GM12878 (cell line): ENCODE results near the gene LRP3. TPM values are rescaled to one million over a fixed set of nuclear protein-coding genes. Genes with fewer than 3 reads are reported as not detected.

ENCODE experiments used
- ATAC-seq: fragments of 200-7000 bp; cut with Tn5 transposase; 3 replicates; pipeline ENCODE4 v1.9.1; 2020; ENCODE audit warnings: mild to moderate bottlenecking, moderate library complexity
- BruUV-seq: library from RNA; stranded (reverse); fragments of 400-500 nt; replicated peaks from 2 replicates; lab custom pipeline; 2021; lab: Mats Ljungman, UMichigan
- CTCF ChIA-PET: fragments of 300-600 bp; sonication (Branson Sonifier 250); formaldehyde crosslinking; extraction: SDS; loops from one replicate; lab custom pipeline; 2021; ENCODE audit warnings: inconsistent platforms; lab: Yijun Ruan, JAX
- POLR2A ChIA-PET: fragments of 350-600 bp; formaldehyde crosslinking; extraction: SDS; loops from one replicate; lab custom pipeline; 2021; ENCODE audit warnings: inconsistent platforms; lab: Charles Lee
- RAD21 ChIA-PET: fragments of 300-600 bp; sonication (Branson Sonifier 250); formaldehyde crosslinking; loops from one replicate; lab custom pipeline; 2023; ENCODE audit warnings: antibody characterized with exemption; ENCODE audit not compliant: unreplicated experiment; lab: Charles Lee
- SMC1A ChIA-PET: fragments of 300-600 bp; sonication (Branson Sonifier 250); formaldehyde crosslinking; loops from one replicate; lab custom pipeline; 2023; ENCODE audit not compliant: unreplicated experiment, uncharacterized antibody; lab: Charles Lee
- DNase-seq: peaks from one replicate; pipeline ENCODE4 v3.0.0-alpha.2; 2011; ENCODE audit warnings: low read depth, low spot score
- FAIRE-seq: peaks from 3 replicates; lab custom pipeline; 2011; peaks lifted over from hg19 to GRCh38; lab: Jason Lieb, UNC
- H2AFZ ChIP-seq: 2 replicates; pipeline ENCODE4 v1.6.0; 2011; ENCODE audit warnings: low read depth, low read length, control low read depth; ENCODE audit not compliant: control insufficient read depth
- H3K27ac ChIP-seq: 2 replicates; pipeline ENCODE4 v1.5.1; 2011; ENCODE audit warnings: control low read depth; ENCODE audit not compliant: control insufficient read depth, insufficient read depth
- H3K27me3 ChIP-seq, 2 experiments: replicated peaks in 1 of 2; 2 replicates each; pipeline versions ENCODE4 v1.6.0 to v1.6.1; 2011; ENCODE audit warnings: low read length in 1 of 2; ENCODE audit not compliant: control insufficient read depth in 2 of 2, insufficient read depth in 2 of 2
- H3K36me3 ChIP-seq, 2 experiments: 2 replicates each; pipeline ENCODE4 v1.5.1; 2011; ENCODE audit warnings: low read length in 1 of 2; ENCODE audit not compliant: control insufficient read depth in 2 of 2, insufficient read depth in 2 of 2
- H3K4me1 ChIP-seq: 2 replicates; pipeline ENCODE4 v1.6.1; 2011; ENCODE audit warnings: mild to moderate bottlenecking, low read length, moderate library complexity, mixed read lengths; ENCODE audit not compliant: control insufficient read depth, insufficient read depth
- H3K4me2 ChIP-seq: 2 replicates; pipeline ENCODE4 v1.6.0; 2011; ENCODE audit warnings: control low read depth; ENCODE audit not compliant: control insufficient read depth, insufficient read depth
- H3K4me3 ChIP-seq: fragments of 200-600 bp; sonication (generic); 2 replicates; pipeline ENCODE4 v1.5.1; 2016
- H3K79me2 ChIP-seq: 2 replicates; pipeline ENCODE4 v1.6.0; 2011; ENCODE audit warnings: low read length; ENCODE audit not compliant: control insufficient read depth, insufficient read depth
- H3K9ac ChIP-seq: 2 replicates; pipeline ENCODE4 v1.8.0; 2011; ENCODE audit warnings: low read length, control low read depth, mixed read lengths; ENCODE audit not compliant: control insufficient read depth, insufficient read depth
- H3K9me3 ChIP-seq: replicated peaks from 3 replicates; pipeline ENCODE4 v1.5.1; 2011; ENCODE audit warnings: mild to moderate bottlenecking, low read length; ENCODE audit not compliant: control insufficient read depth, insufficient read depth
- H4K20me1 ChIP-seq: 2 replicates; pipeline ENCODE4 v1.6.0; 2011; ENCODE audit not compliant: control insufficient read depth, insufficient read depth
- ATF7 ChIP-seq: fragments of 450-650 bp; IDR thresholded peaks from 2 replicates; pipeline ENCODE4 v1.6.1; 2016; ENCODE audit warnings: low read depth, mild to moderate bottlenecking
- BMI1 ChIP-seq: fragments of 450-650 bp; IDR thresholded peaks from 2 replicates; pipeline ENCODE4 v1.6.1; 2016; ENCODE audit warnings: mild to moderate bottlenecking, moderate library complexity, borderline replicate concordance
- DPF2 ChIP-seq: fragments of 450-650 bp; IDR thresholded peaks from 2 replicates; pipeline ENCODE4 v1.6.1; 2017; ENCODE audit warnings: mild to moderate bottlenecking
- EP300 ChIP-seq, 2 experiments: fragments of 150-350 bp in 1 of 2; IDR thresholded peaks; 2 replicates each; pipeline ENCODE4 v1.6.1; 2011 to 2012; ENCODE audit warnings: low read depth in 2 of 2, low read length in 2 of 2, borderline replicate concordance in 1 of 2, improper control_type of control experiment in 1 of 2, inconsistent platforms in 1 of 2; ENCODE audit not compliant: control insufficient read depth in 1 of 2
- ESRRA ChIP-seq: IDR thresholded peaks from 2 replicates; pipeline ENCODE4 v1.6.1; 2012; ENCODE audit warnings: mild to moderate bottlenecking, low read length, improper control_type of control experiment
- JUND ChIP-seq: IDR thresholded peaks from 2 replicates; pipeline ENCODE4 v1.6.1; 2012; ENCODE audit warnings: low read depth, mild to moderate bottlenecking, low read length, improper control_type of control experiment, moderate library complexity
- LARP7 ChIP-seq: fragments of 450-650 bp; IDR thresholded peaks from 2 replicates; pipeline ENCODE4 v1.6.1; 2017; ENCODE audit warnings: mild to moderate bottlenecking
- MEF2A ChIP-seq: IDR thresholded peaks from 2 replicates; pipeline ENCODE4 v1.6.1; 2011; ENCODE audit warnings: low read depth, mild to moderate bottlenecking, low read length, moderate library complexity; ENCODE audit not compliant: insufficient read depth
- MTA3 ChIP-seq: IDR thresholded peaks from 2 replicates; pipeline ENCODE4 v1.6.1; 2012; ENCODE audit warnings: low read length, inconsistent platforms, borderline replicate concordance
- MYC ChIP-seq: IDR thresholded peaks from 2 replicates; pipeline ENCODE4 v1.6.1; 2011; ENCODE audit warnings: mild to moderate bottlenecking, low read length, moderate library complexity, inconsistent platforms; ENCODE audit not compliant: insufficient read depth, insufficient replicate concordance, insufficient read length, severe bottlenecking
- NR2C2 ChIP-seq: IDR thresholded peaks from 2 replicates; pipeline ENCODE4 v1.6.1; 2011; ENCODE audit warnings: borderline replicate concordance, low read depth; ENCODE audit not compliant: control insufficient read depth, insufficient read length
- ZBTB40 ChIP-seq: fragments of 450-650 bp; IDR thresholded peaks from 2 replicates; pipeline ENCODE4 v1.6.1; 2016; ENCODE audit warnings: mild to moderate bottlenecking, moderate library complexity, borderline replicate concordance
- ZNF687 ChIP-seq: fragments of 450-650 bp; IDR thresholded peaks from 2 replicates; pipeline ENCODE4 v1.6.1; 2017; ENCODE audit warnings: mild to moderate bottlenecking, moderate library complexity
- WGBS: methylation state at CpG from one replicate; pipeline ENCODE4 v1.1.6; 2016; ENCODE audit warnings: low lambda C conversion rate; ENCODE audit not compliant: insufficient replicate concordance, insufficient coverage; ENCODE audit errors: missing lambda C conversion rate; 5-methylcytosine and 5-hydroxymethylcytosine counted together
- in situ Hi-C: fragments of 300-500 bp; cut with MboI; formaldehyde crosslinking; loops from 9 replicates; pipeline ENCODE4 v1.14.3; 2018; ENCODE audit warnings: mixed read lengths
- intact Hi-C: fragments of 100-400 bp; cut with micrococcal nuclease; formaldehyde crosslinking; loops from one replicate; pipeline ENCODE4 v1.14.2; 2022; ENCODE audit not compliant: unreplicated experiment
- polyA plus RNA-seq, 11 experiments: library from polyadenylated mRNA; depleted of rRNA in 4 of 11; unstranded in 6 of 11; stranded (reverse) in 5 of 11; fragments of >200 nt; fragmentation: Nextera tagmentation in 4 of 11; fragmentation: Illumina TruSeq in 1 of 11; extraction: Ambion mirVana in 4 of 11; extraction: Trizol in 1 of 11; gene quantifications; 1 replicate in 1 of 11; 2 replicates in 10 of 11; pipeline versions ENCODE4 v1.2.1 to v1.2.3, GENCODE V29; 2011 to 2016; ENCODE audit warnings: inconsistent platforms in 2 of 11, missing spikeins in 2 of 11, low read depth in 1 of 11
- total RNA-seq, 4 experiments: library from RNA; depleted of rRNA in 3 of 4; stranded (reverse); fragments of >200 nt in 3 of 4; fragmentation: Illumina TruSeq in 1 of 4; extraction: Trizol in 1 of 4; gene quantifications; 2 replicates each; pipeline versions ENCODE4 v1.2.1 to v1.2.3, GENCODE V29; 2013 to 2021

LRP3 gene
- total and polyA plus RNA-seq, 10 of the 15 experiments (the other 5 are each of a cell fraction or from before 2014, with no cell fraction given): 0.12 to 3.2 (median 0.64) TPM; not detected in 2

GRCh38 chr19:33205531-33206260, 11.6 kb downstream of the LRP3 start (continued):
- TF ChIP-seq ZNF687: no peak
- no peak for TF ChIP-seq BMI1
- no peak for TF ChIP-seq ATF7

- H3K27ac ChIP-seq: no peak overlapping the region
- intact Hi-C loops: no loop called here
- no peaks in the 10 kb centered on the region for H3K36me3 ChIP-seq
- BruUV-seq: no TSS peak
- ATAC-seq: no peak
- 62% methylated on average over 32 of the region's 38 CpGs for WGBS
- POLR2A ChIA-PET: no interaction called here
- SMC1A ChIA-PET: no interaction called here
- in situ Hi-C loops: no loop called here
- no peak for DNase-seq
- no peak overlapping the region for H3K4me2 ChIP-seq
- H3K4me1 ChIP-seq: no peaks in the 10 kb centered on the region
- RAD21 ChIA-PET: no interaction called here
- H3K9me3 ChIP-seq: no peaks in the 10 kb centered on the region
- H3K9ac ChIP-seq: no peak overlapping the region
- H3K4me3 ChIP-seq: no peak overlapping the region
- no peaks in the 10 kb centered on the region for H4K20me1 ChIP-seq
- no peaks in the 10 kb centered on the region for H3K79me2 ChIP-seq
- FAIRE-seq: no peak
- no peak overlapping the region for H2AFZ ChIP-seq
- CTCF ChIA-PET: no interaction called here
- H3K27me3 ChIP-seq: no peaks in the 10 kb centered on the region
- no peak for TF ChIP-seq ZBTB40
- no peak for TF ChIP-seq MTA3
- TF ChIP-seq MEF2A: no peak
- TF ChIP-seq LARP7: no peak
- no peak for TF ChIP-seq JUND
- no peak for TF ChIP-seq MYC
- no peak for TF ChIP-seq DPF2
- TF ChIP-seq EP300 (IDR thresholded peaks at IDR 0.05; ENCODE audit: borderline replicate concordance in 1 of 2, control insufficient read depth in 1 of 2, low read depth in 2 of 2, low read length in 2 of 2): no peak
- TF ChIP-seq ESRRA: no peak
- TF ChIP-seq NR2C2: no peak
These were observed 12.3 kb downstream of the LRP3 start for GRCh38 chr19:33206261-33207039.
